ENCODE results near the gene SLC6A18.

DNA sequence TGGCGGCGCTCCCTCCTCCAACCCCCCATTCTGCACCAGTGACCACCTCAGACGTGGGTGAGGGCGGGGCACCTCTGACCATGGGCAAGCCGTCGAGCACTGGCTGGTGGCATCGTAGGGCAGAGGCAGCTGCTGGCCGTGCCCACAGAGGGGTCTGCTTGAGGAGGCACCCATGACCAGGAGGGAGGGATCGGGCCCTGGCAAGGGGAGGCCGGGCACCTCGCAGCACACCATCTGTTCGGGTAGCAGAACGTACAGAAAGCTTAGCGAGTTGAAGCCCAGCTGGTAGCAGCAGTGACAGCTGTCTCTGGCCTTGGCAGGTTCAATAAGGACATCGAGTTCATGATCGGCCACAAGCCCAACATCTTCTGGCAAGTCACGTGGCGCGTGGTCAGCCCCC, 4.3 kb upstream of the SLC6A18 start:
- TF ChIP-seq POLR2AphosphoS5 (IDR thresholded peaks at IDR 0.05; ENCODE audit: low read depth, low read length) (no peak), TCF7L2 (IDR thresholded peaks at IDR 0.05; ENCODE audit: low read depth, low read length) (no peak), SIN3A (IDR thresholded peaks at IDR 0.05; ENCODE audit: borderline replicate concordance, insufficient read depth, low read depth, low read length) (no peak)
- TF ChIP-seq, protein P1, sequence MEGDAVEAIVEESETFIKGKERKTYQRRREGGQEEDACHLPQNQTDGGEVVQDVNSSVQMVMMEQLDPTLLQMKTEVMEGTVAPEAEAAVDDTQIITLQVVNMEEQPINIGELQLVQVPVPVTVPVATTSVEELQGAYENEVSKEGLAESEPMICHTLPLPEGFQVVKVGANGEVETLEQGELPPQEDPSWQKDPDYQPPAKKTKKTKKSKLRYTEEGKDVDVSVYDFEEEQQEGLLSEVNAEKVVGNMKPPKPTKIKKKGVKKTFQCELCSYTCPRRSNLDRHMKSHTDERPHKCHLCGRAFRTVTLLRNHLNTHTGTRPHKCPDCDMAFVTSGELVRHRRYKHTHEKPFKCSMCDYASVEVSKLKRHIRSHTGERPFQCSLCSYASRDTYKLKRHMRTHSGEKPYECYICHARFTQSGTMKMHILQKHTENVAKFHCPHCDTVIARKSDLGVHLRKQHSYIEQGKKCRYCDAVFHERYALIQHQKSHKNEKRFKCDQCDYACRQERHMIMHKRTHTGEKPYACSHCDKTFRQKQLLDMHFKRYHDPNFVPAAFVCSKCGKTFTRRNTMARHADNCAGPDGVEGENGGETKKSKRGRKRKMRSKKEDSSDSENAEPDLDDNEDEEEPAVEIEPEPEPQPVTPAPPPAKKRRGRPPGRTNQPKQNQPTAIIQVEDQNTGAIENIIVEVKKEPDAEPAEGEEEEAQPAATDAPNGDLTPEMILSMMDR (IDR thresholded peaks at IDR 0.05): no peak
- TF ChIP-seq, protein P2, sequence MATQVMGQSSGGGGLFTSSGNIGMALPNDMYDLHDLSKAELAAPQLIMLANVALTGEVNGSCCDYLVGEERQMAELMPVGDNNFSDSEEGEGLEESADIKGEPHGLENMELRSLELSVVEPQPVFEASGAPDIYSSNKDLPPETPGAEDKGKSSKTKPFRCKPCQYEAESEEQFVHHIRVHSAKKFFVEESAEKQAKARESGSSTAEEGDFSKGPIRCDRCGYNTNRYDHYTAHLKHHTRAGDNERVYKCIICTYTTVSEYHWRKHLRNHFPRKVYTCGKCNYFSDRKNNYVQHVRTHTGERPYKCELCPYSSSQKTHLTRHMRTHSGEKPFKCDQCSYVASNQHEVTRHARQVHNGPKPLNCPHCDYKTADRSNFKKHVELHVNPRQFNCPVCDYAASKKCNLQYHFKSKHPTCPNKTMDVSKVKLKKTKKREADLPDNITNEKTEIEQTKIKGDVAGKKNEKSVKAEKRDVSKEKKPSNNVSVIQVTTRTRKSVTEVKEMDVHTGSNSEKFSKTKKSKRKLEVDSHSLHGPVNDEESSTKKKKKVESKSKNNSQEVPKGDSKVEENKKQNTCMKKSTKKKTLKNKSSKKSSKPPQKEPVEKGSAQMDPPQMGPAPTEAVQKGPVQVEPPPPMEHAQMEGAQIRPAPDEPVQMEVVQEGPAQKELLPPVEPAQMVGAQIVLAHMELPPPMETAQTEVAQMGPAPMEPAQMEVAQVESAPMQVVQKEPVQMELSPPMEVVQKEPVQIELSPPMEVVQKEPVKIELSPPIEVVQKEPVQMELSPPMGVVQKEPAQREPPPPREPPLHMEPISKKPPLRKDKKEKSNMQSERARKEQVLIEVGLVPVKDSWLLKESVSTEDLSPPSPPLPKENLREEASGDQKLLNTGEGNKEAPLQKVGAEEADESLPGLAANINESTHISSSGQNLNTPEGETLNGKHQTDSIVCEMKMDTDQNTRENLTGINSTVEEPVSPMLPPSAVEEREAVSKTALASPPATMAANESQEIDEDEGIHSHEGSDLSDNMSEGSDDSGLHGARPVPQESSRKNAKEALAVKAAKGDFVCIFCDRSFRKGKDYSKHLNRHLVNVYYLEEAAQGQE (IDR thresholded peaks at IDR 0.05; ENCODE audit: insufficient read depth in 1 of 2, low read depth in 2 of 2, low read length in 1 of 2): no peak

All from Panc1 (cell line).